Measurements from ENCODE around the gene ETV6.

DNA sequence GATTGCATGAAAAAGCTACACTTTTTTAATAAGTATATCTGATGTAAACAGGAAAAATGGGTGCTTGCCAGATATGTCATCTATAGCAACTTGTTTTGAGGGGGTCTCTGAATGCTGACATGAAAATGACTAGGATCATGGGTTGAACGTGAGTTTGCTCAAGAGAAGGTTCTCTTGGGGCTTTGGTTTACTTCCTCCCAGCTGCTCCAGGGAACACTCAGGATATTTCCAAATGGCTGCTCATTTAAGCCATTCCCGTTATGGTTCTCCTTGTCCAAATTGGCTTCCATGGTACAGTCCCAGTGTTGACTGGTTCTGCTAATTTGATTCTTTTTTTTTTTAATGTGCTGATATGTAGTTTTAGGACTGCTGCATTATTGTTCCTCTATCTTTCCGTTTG lies 118.3 kb downstream of the ETV6 start:
- no peak for TF ChIP-seq YY1 (IDR thresholded peaks at IDR 0.05; ENCODE audit: insufficient read depth, insufficient read length)
- no peak for TF ChIP-seq SUZ12 (IDR thresholded peaks at IDR 0.05; ENCODE audit: extremely low read depth, insufficient read depth, insufficient read length)
